ENCODE data around the gene HOXC9. TPM values are rescaled to one million over a fixed set of nuclear protein-coding genes. Genes with fewer than 3 reads are reported as not detected.

The HOXC9 gene
- total RNA-seq, result not detected
- not detected for polyA plus RNA-seq
- long read RNA-seq, donor 1, result 0 reads
- long read RNA-seq, donor 2, result 0 reads
- long read RNA-seq, donor 3, result 0 reads

DNA sequence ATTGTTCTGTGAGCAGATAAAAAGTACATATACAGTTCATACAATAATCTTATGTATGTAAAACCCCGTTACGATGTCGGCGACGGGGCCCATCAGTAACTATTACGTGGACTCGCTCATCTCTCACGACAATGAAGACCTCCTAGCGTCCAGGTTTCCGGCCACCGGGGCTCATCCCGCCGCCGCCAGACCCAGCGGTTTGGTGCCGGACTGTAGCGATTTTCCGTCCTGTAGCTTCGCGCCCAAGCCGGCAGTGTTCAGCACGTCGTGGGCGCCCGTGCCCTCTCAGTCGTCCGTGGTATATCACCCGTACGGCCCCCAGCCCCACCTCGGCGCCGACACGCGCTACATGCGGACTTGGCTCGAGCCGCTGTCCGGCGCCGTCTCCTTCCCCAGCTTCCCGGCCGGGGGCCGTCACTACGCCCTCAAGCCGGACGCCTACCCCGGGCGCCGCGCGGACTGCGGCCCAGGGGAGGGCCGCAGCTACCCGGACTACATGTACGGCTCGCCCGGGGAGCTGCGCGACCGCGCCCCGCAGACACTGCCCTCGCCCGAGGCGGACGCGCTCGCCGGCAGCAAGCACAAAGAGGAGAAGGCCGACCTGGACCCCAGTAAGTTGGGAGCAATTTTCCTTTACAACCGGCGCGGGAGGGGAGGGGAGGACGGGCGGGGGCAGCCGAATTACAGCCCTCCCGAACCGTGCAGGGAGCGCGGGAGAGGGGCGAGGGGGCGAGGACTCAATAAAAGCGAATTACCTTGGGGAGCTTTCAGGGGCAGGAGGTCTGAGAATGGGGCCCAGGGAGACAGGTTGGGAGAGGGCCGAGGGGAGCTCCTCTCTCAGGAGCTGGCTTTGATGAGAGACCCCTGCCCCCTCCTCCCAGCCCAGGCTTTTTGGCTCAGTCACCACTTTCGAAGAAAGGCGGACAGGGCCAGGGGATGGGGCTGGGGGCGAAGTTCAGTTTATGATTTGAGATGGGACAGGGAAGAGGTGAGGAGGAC lies at the start of gene HOXC9:
TSS of gene HOXC9 (plus strand) at position 46 of the 999 bp plus-strand sequence. CDS start at position 74, 28 bp downstream.
- no peaks in the 10 kb centered on the region for H3K9me3 ChIP-seq
- H3K36me3 ChIP-seq, result no peaks in the 10 kb centered on the region
- WGBS, 4 donors, result 2 to 6% (median 3%) methylated on average over 14 to 87 of the region's 87 CpGs
- H3K27me3 ChIP-seq, result peaks cover 83 to 100% (median 100%) of the 10 kb centered on the region in 9 donors
- TF ChIP-seq, protein P1, sequence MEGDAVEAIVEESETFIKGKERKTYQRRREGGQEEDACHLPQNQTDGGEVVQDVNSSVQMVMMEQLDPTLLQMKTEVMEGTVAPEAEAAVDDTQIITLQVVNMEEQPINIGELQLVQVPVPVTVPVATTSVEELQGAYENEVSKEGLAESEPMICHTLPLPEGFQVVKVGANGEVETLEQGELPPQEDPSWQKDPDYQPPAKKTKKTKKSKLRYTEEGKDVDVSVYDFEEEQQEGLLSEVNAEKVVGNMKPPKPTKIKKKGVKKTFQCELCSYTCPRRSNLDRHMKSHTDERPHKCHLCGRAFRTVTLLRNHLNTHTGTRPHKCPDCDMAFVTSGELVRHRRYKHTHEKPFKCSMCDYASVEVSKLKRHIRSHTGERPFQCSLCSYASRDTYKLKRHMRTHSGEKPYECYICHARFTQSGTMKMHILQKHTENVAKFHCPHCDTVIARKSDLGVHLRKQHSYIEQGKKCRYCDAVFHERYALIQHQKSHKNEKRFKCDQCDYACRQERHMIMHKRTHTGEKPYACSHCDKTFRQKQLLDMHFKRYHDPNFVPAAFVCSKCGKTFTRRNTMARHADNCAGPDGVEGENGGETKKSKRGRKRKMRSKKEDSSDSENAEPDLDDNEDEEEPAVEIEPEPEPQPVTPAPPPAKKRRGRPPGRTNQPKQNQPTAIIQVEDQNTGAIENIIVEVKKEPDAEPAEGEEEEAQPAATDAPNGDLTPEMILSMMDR (IDR thresholded peaks at IDR 0.05), result no peak
- no peak for TF ChIP-seq POLR2A (IDR thresholded peaks at IDR 0.05)
- DNase-seq (no peak), ATAC-seq (peak in 1 of 4 donors; percentile 35)
- peaks cover 0 to 32% (median 14%) of the 10 kb centered on the region in 12 donors for H3K4me1 ChIP-seq
- H3K4me3 ChIP-seq, result peak within 1 kb of the TSS; percentile 6 to 41 (median 25)
- no peak within 1 kb of the TSS for H3K27ac ChIP-seq
- intact Hi-C loops (cut with DNase I), result loop anchor here in 1 of 10 donors (10.0 kb wide), 1 partner anchor 374 kb away; no protein-coding TSS in a partner anchor

DNA sequence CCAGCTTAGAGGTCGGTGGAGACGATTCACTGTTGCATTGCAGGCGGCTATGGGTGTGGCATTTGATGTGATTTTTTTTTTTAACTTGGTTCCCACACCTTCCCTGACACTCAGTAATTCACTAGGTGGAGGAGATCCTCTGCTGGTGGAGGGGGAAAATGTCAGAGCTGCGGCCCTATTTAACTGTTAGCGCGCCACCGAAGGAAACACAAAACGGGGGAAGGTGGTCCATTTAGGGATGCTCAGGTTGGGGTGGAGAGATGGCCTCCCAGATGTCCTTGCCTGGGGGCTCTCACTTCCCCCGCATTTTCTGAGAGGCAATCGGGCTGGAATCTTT lies 49.6 kb upstream of the HOXC9 start:
- Histone ChIP-seq H3K4me3 (no peak overlapping the region), H3K36me3 (no peaks in the 10 kb centered on the region), H3K9me3 (no peaks in the 10 kb centered on the region), H3K27ac (no peak overlapping the region), H3K27me3 (peaks cover 79 to 100% (median 98%) of the 10 kb centered on the region in 9 donors), H3K4me1 (peaks cover 0 to 18% (median 5%) of the 10 kb centered on the region in 12 donors)
- ATAC-seq (no peak), DNase-seq (no peak)
- intact Hi-C loops (cut with DNase I), result no loop called here
- WGBS, 4 donors, result 5 to 14% (median 6%) methylated on average over 9 to 10 of the region's 10 CpGs
- TF ChIP-seq, protein P1 (IDR thresholded peaks at IDR 0.05), result no peak
- no peak for TF ChIP-seq POLR2A (IDR thresholded peaks at IDR 0.05)

DNA sequence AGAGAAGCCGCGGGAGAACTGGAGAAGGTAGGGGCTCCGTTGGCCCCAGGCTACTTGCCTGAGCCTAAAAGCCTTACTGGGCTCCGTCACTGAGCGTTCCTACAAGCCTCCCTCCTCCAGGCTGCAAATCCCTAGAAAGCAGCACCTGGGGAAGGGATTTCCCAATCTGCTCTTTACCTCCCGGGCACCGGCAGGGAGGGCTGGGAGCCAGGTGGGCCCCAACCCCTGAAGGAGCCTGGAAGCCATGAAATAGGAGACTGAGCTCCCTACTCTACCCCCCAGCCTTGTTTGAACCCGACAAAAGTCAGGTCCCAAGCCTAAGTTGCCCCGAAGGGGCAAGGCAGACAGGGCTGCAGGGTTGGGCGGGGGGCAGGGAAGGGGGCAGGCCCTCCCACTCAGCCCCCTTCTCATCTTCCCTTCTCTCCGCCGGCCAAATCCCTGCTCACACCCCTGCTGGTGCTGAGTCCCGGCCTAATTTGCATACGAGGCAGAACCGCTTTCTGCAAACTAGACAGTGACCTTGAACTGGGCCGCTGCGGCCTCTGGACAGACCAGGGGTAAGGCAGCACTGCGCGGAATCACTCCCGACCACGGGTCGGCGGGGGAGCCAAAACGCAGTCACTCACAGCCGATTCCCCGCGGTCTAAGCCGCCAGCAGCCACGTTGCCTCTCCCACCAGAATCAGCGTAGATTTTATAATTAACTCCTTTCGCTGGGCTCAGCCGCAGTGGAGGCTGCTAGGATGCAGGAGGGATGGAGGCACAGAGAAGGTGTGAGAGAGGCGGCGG lies 49.0 kb upstream of the HOXC9 start:
- TF ChIP-seq POLR2A (IDR thresholded peaks at IDR 0.05), result no peak
- TF ChIP-seq, protein P1 (IDR thresholded peaks at IDR 0.05), result no peak
- ATAC-seq (no peak), DNase-seq (no peak)
- no peaks in the 10 kb centered on the region for H3K36me3 ChIP-seq
- intact Hi-C loops (cut with DNase I), result no loop called here
- no peaks in the 10 kb centered on the region for H3K9me3 ChIP-seq
- whole genome bisulfite sequencing, 4 donors, result 3 to 4% (median 3%) methylated on average over 27 to 34 of the region's 34 CpGs
- H3K4me1 ChIP-seq, result peaks cover 0 to 18% (median 5%) of the 10 kb centered on the region in 12 donors
- H3K27me3 ChIP-seq, result peaks cover 76 to 100% (median 98%) of the 10 kb centered on the region in 9 donors
- H3K27ac ChIP-seq, result no peak overlapping the region
- H3K4me3 ChIP-seq, result no peak overlapping the region
